ENCODE data around the gene EME2. TPM values are rescaled to one million over a fixed set of nuclear protein-coding genes. Genes with fewer than 3 reads are reported as not detected.

EME2 gene
- total RNA-seq, 1 experiment from 2014 or later, result 36.3 TPM

DNA sequence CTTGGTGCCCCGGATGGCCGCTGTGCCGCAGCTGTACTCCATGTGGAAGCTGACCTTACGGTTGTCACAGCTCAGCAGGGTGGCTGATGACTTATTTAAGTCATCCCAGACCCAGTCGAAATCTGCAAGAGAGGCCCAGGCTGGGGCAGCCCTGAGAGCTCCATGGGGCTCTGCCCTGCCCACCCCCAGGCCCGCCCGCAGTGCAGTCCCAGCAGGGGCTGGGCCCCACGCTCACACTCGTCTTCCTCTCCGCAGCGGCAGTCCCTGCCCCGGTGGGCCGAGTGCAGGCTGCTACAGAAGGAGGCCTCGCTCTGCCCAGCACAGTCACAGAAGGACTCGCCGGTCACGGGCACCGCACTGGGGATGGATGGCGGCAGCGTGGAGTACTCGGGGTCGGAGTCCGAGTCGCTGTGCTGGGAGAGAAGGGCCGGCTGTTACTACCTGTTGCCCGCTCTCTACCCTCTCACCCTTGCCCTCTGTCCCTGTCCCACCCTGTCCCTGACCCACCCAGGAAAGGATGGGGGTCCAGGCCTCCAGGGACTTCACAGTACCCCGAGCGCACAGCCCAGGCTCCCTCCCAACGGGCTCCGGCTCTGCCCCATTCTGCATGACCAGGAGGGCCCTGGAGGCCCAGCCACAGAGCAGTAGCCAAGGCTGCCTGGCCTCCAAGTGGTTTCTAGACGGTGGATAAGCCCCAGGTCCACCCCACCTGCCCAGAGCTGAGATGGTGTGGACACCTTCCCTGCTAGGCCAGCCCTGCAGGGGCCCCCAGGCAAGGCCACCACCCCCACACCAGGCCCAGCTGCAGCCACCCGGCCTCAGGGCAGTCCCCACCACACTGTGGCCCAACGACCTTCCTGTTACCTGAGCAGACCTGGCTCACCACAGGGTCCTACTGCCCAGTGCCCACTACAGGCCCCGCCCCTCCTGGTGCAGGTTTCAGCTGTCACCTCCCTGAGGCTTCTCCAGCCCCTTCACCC, 5.9 kb downstream of the EME2 start:
- Histone ChIP-seq H4K20me1 (ENCODE audit: insufficient read depth) (no peaks in the 10 kb centered on the region), H3K9me2 (ENCODE audit: insufficient read depth) (no peaks in the 10 kb centered on the region), H3K9ac (ENCODE audit: low read length) (no peak overlapping the region), H3K4me3 (replicated peaks in 1 of 2; ENCODE audit: low read depth in 1 of 2, low read length in 2 of 2) (no peak overlapping the region), H3K4me2 (ENCODE audit: low read length) (no peak overlapping the region), H3K79me2 (ENCODE audit: insufficient read depth, low read length) (peaks cover 33% of the 10 kb centered on the region), H3K27me3 (ENCODE audit: insufficient read depth, low read length) (no peaks in the 10 kb centered on the region), H2AFZ (ENCODE audit: low read depth, low read length, poor library complexity, severe bottlenecking) (no peak overlapping the region), H3K27ac (ENCODE audit: low read depth, low read length) (peak overlapping the region; percentile 24; the same call in 1 of the 2 replicates), H3K4me1 (ENCODE audit: control insufficient read depth in 1 of 2, insufficient read depth in 2 of 2, low read length in 2 of 2) (peaks cover 6 to 29% of the 10 kb centered on the region in 2 experiments), H3K9me3 (ENCODE audit: control insufficient read depth in 1 of 2, insufficient read depth in 1 of 2, low read depth in 1 of 2, low read length in 2 of 2) (no peaks in the 10 kb centered on the region), H3K36me3 (ENCODE audit: control insufficient read depth in 1 of 2, insufficient read depth in 2 of 2, low read length in 2 of 2) (no peaks in the 10 kb centered on the region; a peak in 2 of 4 replicates)
- ChIA-PET POLR2A (no interaction called here), RAD21 (ENCODE audit: low non-redundant PET in 1 of 2, low total read pairs in 2 of 2, uncharacterized antibody in 2 of 2, unreplicated experiment in 2 of 2) (no interaction called here), CTCF (no interaction called here)
- BruUV-seq (replicated peaks), result no TSS peak
- ATAC-seq, result no peak
- intact Hi-C loops (cut with micrococcal nuclease), result no loop called here
- TF ChIP-seq FOSL1 (IDR thresholded peaks at IDR 0.05; ENCODE audit: low read depth) (no peak), POLR2AphosphoS5 (IDR thresholded peaks at IDR 0.05; ENCODE audit: low read depth, low read length) (0 out of 2 replicates have a peak, but pooled peaks have one; percentile 25), EGR1 (IDR thresholded peaks at IDR 0.05; ENCODE audit: low read depth) (no peak), ELF1 (IDR thresholded peaks at IDR 0.05; ENCODE audit: borderline replicate concordance, low read depth) (no peak), POLR2A (IDR thresholded peaks at IDR 0.05; ENCODE audit: borderline replicate concordance, extremely low read depth, insufficient read depth, insufficient read length) (peak; percentile 49)
- no peak for DNase-seq (ENCODE audit: low read depth, low spot score)

DNA sequence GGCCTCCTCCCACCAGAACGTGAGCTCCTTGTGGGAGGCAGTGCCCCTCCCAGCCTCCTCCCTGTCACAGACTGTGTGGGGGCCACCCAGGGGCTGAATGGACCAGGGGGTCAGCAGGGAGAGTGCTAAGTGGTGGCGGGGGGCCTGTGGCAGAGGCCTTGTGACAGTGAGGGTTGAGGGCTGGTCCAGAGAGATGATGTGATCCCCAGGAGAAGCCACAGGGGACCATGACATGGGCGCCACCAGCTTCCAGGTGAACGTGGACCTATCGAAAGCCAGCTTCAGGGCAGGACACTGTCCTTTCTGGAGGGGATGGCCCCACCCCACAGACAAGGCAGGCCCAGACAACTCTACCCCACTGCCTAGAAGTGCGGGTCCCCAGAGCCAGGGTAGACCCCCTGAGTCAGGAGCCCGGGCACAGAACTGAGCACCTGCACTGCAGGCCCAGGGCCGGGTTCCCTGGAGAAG, 6.7 kb downstream of the EME2 start:
- intact Hi-C loops (cut with micrococcal nuclease), result no loop called here
- Histone ChIP-seq H3K4me3 (replicated peaks in 1 of 2; ENCODE audit: low read depth in 1 of 2, low read length in 2 of 2) (no peak overlapping the region), H4K20me1 (ENCODE audit: insufficient read depth) (no peaks in the 10 kb centered on the region), H2AFZ (ENCODE audit: low read depth, low read length, poor library complexity, severe bottlenecking) (no peak overlapping the region), H3K4me2 (ENCODE audit: low read length) (no peak overlapping the region), H3K79me2 (ENCODE audit: insufficient read depth, low read length) (peaks cover 33% of the 10 kb centered on the region), H3K4me1 (ENCODE audit: control insufficient read depth in 1 of 2, insufficient read depth in 2 of 2, low read length in 2 of 2) (peaks cover 4 to 27% of the 10 kb centered on the region in 2 experiments), H3K9me2 (ENCODE audit: insufficient read depth) (no peaks in the 10 kb centered on the region), H3K9ac (ENCODE audit: low read length) (no peak overlapping the region), H3K9me3 (ENCODE audit: control insufficient read depth in 1 of 2, insufficient read depth in 1 of 2, low read depth in 1 of 2, low read length in 2 of 2) (no peaks in the 10 kb centered on the region), H3K36me3 (ENCODE audit: control insufficient read depth in 1 of 2, insufficient read depth in 2 of 2, low read length in 2 of 2) (peaks cover 0 to 4% of the 10 kb centered on the region in 2 experiments; a peak in 3 of 4 replicates), H3K27ac (ENCODE audit: low read depth, low read length) (peak overlapping the region; percentile 34; the same call in 1 of the 2 replicates), H3K27me3 (ENCODE audit: insufficient read depth, low read length) (no peaks in the 10 kb centered on the region)
- ChIA-PET POLR2A (interaction anchor here (1.2 kb wide), 1 partner anchor 185 kb away, joined by 3 read pairs; the partner anchor contains the start of gene RPS2), CTCF (no interaction called here), RAD21 (ENCODE audit: low non-redundant PET in 1 of 2, low total read pairs in 2 of 2, uncharacterized antibody in 2 of 2, unreplicated experiment in 2 of 2) (no interaction called here)
- no TSS peak for BruUV-seq (replicated peaks)
- no peak for ATAC-seq
- DNase-seq (ENCODE audit: low read depth, low spot score), result no peak
- TF ChIP-seq POLR2A (IDR thresholded peaks at IDR 0.05; ENCODE audit: borderline replicate concordance, extremely low read depth, insufficient read depth, insufficient read length), result no peak
- no peak for TF ChIP-seq FOSL1 (IDR thresholded peaks at IDR 0.05; ENCODE audit: low read depth)
- no peak for TF ChIP-seq SRF (IDR thresholded peaks at IDR 0.05; ENCODE audit: low read depth)
- TF ChIP-seq, protein P1, sequence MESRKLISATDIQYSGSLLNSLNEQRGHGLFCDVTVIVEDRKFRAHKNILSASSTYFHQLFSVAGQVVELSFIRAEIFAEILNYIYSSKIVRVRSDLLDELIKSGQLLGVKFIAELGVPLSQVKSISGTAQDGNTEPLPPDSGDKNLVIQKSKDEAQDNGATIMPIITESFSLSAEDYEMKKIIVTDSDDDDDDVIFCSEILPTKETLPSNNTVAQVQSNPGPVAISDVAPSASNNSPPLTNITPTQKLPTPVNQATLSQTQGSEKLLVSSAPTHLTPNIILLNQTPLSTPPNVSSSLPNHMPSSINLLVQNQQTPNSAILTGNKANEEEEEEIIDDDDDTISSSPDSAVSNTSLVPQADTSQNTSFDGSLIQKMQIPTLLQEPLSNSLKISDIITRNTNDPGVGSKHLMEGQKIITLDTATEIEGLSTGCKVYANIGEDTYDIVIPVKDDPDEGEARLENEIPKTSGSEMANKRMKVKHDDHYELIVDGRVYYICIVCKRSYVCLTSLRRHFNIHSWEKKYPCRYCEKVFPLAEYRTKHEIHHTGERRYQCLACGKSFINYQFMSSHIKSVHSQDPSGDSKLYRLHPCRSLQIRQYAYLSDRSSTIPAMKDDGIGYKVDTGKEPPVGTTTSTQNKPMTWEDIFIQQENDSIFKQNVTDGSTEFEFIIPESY (IDR thresholded peaks at IDR 0.05; ENCODE audit: extremely low read depth, insufficient replicate concordance, low read length), result no peak
- TF ChIP-seq, protein P2, sequence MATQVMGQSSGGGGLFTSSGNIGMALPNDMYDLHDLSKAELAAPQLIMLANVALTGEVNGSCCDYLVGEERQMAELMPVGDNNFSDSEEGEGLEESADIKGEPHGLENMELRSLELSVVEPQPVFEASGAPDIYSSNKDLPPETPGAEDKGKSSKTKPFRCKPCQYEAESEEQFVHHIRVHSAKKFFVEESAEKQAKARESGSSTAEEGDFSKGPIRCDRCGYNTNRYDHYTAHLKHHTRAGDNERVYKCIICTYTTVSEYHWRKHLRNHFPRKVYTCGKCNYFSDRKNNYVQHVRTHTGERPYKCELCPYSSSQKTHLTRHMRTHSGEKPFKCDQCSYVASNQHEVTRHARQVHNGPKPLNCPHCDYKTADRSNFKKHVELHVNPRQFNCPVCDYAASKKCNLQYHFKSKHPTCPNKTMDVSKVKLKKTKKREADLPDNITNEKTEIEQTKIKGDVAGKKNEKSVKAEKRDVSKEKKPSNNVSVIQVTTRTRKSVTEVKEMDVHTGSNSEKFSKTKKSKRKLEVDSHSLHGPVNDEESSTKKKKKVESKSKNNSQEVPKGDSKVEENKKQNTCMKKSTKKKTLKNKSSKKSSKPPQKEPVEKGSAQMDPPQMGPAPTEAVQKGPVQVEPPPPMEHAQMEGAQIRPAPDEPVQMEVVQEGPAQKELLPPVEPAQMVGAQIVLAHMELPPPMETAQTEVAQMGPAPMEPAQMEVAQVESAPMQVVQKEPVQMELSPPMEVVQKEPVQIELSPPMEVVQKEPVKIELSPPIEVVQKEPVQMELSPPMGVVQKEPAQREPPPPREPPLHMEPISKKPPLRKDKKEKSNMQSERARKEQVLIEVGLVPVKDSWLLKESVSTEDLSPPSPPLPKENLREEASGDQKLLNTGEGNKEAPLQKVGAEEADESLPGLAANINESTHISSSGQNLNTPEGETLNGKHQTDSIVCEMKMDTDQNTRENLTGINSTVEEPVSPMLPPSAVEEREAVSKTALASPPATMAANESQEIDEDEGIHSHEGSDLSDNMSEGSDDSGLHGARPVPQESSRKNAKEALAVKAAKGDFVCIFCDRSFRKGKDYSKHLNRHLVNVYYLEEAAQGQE (IDR thresholded peaks at IDR 0.05; ENCODE audit: low read depth), result no peak
- TF ChIP-seq SP1 (IDR thresholded peaks at IDR 0.05; ENCODE audit: low read depth), result no peak
- TF ChIP-seq, protein P3, sequence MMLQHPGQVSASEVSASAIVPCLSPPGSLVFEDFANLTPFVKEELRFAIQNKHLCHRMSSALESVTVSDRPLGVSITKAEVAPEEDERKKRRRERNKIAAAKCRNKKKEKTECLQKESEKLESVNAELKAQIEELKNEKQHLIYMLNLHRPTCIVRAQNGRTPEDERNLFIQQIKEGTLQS (IDR thresholded peaks at IDR 0.05), result no peak
- TF ChIP-seq, protein P4, sequence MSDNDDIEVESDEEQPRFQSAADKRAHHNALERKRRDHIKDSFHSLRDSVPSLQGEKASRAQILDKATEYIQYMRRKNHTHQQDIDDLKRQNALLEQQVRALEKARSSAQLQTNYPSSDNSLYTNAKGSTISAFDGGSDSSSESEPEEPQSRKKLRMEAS (IDR thresholded peaks at IDR 0.05), result no peak
- no peak for TF ChIP-seq CEBPB (IDR thresholded peaks at IDR 0.05; ENCODE audit: low read depth)
